Ovary (tissue), 9 donors: ENCODE results near the gene MEF2B. TPM values are rescaled to one million over a fixed set of nuclear protein-coding genes. Genes with fewer than 3 reads are reported as not detected.

ENCODE experiments used
- DNase-seq, 5 donors: peaks; one replicate each; pipeline ENCODE4 v3.0.0-alpha.2; 2019 to 2020
- H3K27ac ChIP-seq, 2 donors: fragments of 200-600 bp; one replicate each; pipeline versions ENCODE4 v1.5.1 to v1.8.0; 2019 to 2022
- H3K27me3 ChIP-seq: fragments of 200-600 bp; one replicate; pipeline ENCODE4 v1.8.0; 2022
- H3K36me3 ChIP-seq: fragments of 200-600 bp; sonication (generic); one replicate; pipeline ENCODE4 v1.5.1; 2019
- H3K4me1 ChIP-seq: one replicate; pipeline ENCODE4 v1.8.1; 2013; ENCODE audit warnings: mild to moderate bottlenecking, moderate library complexity; ENCODE audit not compliant: insufficient read depth
- H3K4me3 ChIP-seq: fragments of 200-600 bp; sonication (generic); one replicate; pipeline ENCODE4 v1.5.1; 2017
- H3K9me3 ChIP-seq, 2 donors: fragments of 200-600 bp in 1 of 2; sonication (generic) in 1 of 2; one replicate each; pipeline versions ENCODE4 v1.5.1 to v1.8.1; 2013 to 2019; ENCODE audit warnings: mild to moderate bottlenecking in 1 of 2, moderate library complexity in 1 of 2
- EP300 ChIP-seq: sonication (generic); formaldehyde crosslinking; IDR thresholded peaks from one replicate; pipeline ENCODE4 v1.6.1; 2017; ENCODE audit warnings: antibody characterized with exemption
- POLR2A ChIP-seq: fragments of 450-650 bp; IDR thresholded peaks from one replicate; pipeline ENCODE4 v1.6.1; 2017; ENCODE audit warnings: antibody characterized with exemption, mild to moderate bottlenecking, moderate library complexity
- WGBS, 3 donors: extraction: QIAGEN DNeasy Blood & Tissue Kit in 1 of 3; methylation state at CpG; one replicate each; pipeline versions ENCODE4 v1.1.5 to v1.1.7; 2013 to 2017; 5-methylcytosine and 5-hydroxymethylcytosine counted together
- intact Hi-C, 4 donors: fragments of 100-400 bp; cut with DNase I; formaldehyde crosslinking; loops; one replicate each; pipeline versions ENCODE4 v1.11.0 to v1.15.1; 2022 to 2023
- polyA plus RNA-seq, 2 donors: library from polyadenylated mRNA; stranded (reverse); fragments of 200-250 nt in 1 of 2; fragments of 350-450 nt in 1 of 2; fragmentation: Illumina TruSeq in 1 of 2; extraction: RNeasy Lipid Tissue Mini Kit (QIAGEN cat#74804) in 1 of 2; gene quantifications; one replicate each; pipeline ENCODE4 v1.2.3, GENCODE V29; 2013 to 2014
- total RNA-seq, 7 donors: library from RNA; depleted of rRNA in 2 of 7; stranded (reverse); fragments of >200 nt in 2 of 7; fragmentation: NEBNext Ultra II Directional in 3 of 7; extraction: Animal tissue kit (Norgen Biotek cat#: 25700) in 3 of 7; gene quantifications; one replicate each; pipeline versions ENCODE4 v1.1.0 to v1.2.4, GENCODE V29; 2016 to 2023
- TF ChIP-seq, protein P1 (sequence below), 3 donors: fragments of 450-650 bp in 2 of 3; fragments of 200-600 bp in 1 of 3; IDR thresholded peaks; one replicate each; pipeline versions ENCODE4 v1.5.1 to v1.8.0; 2016 to 2022; ENCODE audit warnings: antibody characterized with exemption in 3 of 3, mild to moderate bottlenecking in 1 of 3
- donor health status: DM: no; HTN: no; CAD: no; lungs with moderate emphysema.
- donor health status: DM: no; HTN: no; CAD: no.
- donor health status: Bipolar disorder and iron deficiency.
- donor health status: DM: yes; HTN: yes; CAD: no.
- donor health status: DM: no; HTN: no; CAD: no.
- donor health status: DM: yes; HTN: yes; CAD: no.

MEF2B gene
- total and polyA plus RNA-seq, 9 donors, result 0.35 to 3.6 (median 1.4) TPM; not detected in 1

DNA sequence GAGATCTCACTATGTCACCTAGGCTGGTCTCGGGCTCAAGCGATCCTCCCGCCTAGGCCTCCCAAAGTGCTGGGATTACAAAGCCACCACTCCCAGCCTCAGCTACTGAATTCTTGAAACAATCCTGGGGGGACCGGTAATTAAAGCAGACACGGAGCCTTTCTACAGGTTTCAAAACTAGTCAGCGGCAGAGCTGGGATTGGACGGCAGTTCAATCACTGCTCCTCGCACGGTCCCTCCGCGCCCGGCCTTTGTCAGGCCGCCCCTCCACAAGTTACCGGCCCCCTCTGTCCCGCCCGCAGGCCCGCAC, 21.7 kb upstream of the MEF2B start:
- H3K9me3 ChIP-seq, result no peaks in the 10 kb centered on the region
- peak overlapping the region; percentile 99 for H3K4me3 ChIP-seq
- H3K4me1 ChIP-seq, result peaks cover 4% of the 10 kb centered on the region
- intact Hi-C loops, result no loop called here
- no peak for DNase-seq
- no peaks in the 10 kb centered on the region for H3K27me3 ChIP-seq
- TF ChIP-seq, protein P1, sequence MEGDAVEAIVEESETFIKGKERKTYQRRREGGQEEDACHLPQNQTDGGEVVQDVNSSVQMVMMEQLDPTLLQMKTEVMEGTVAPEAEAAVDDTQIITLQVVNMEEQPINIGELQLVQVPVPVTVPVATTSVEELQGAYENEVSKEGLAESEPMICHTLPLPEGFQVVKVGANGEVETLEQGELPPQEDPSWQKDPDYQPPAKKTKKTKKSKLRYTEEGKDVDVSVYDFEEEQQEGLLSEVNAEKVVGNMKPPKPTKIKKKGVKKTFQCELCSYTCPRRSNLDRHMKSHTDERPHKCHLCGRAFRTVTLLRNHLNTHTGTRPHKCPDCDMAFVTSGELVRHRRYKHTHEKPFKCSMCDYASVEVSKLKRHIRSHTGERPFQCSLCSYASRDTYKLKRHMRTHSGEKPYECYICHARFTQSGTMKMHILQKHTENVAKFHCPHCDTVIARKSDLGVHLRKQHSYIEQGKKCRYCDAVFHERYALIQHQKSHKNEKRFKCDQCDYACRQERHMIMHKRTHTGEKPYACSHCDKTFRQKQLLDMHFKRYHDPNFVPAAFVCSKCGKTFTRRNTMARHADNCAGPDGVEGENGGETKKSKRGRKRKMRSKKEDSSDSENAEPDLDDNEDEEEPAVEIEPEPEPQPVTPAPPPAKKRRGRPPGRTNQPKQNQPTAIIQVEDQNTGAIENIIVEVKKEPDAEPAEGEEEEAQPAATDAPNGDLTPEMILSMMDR (IDR thresholded peaks at IDR 0.05), result no peak
- no peak for TF ChIP-seq POLR2A
- TF ChIP-seq EP300, result no peak
- 0 to 1% (median 1%) methylated on average over 17 of the region's 17 CpGs for WGBS, 3 donors
- no peaks in the 10 kb centered on the region for H3K36me3 ChIP-seq
- H3K27ac ChIP-seq, result peak overlapping the region; percentile 90 to 93

DNA sequence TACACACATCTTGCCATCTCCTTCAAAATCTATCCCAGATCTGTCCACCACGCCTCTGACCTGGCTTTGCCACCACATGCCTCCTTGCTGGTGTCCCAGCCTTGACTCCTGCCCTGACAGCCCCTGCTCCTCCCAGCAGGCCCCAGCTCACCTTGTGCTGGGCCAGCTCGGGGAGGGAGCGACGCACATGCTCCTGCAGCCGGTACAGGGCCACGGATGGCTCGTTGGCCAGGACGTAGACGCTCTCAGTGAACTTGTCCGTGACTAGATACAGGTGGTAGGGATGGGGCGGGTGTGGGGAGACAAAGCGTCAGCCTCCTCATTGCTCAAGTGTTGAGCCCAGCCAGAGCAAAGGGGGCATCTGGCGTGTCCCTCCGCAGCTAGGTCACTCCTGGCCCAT, 16.7 kb upstream of the MEF2B start:
- Histone ChIP-seq H3K36me3 (no peaks in the 10 kb centered on the region), H3K4me3 (no peak overlapping the region), H3K27ac (no peak overlapping the region), H3K9me3 (no peaks in the 10 kb centered on the region), H3K27me3 (no peaks in the 10 kb centered on the region), H3K4me1 (peaks cover 4% of the 10 kb centered on the region)
- WGBS, 3 donors, result 90 to 94% (median 92%) methylated on average over 14 of the region's 14 CpGs
- intact Hi-C loops, result no loop called here
- DNase-seq, result no peak
- no peak for TF ChIP-seq EP300
- TF ChIP-seq, protein P1 (IDR thresholded peaks at IDR 0.05), result no peak
- TF ChIP-seq POLR2A, result no peak

DNA sequence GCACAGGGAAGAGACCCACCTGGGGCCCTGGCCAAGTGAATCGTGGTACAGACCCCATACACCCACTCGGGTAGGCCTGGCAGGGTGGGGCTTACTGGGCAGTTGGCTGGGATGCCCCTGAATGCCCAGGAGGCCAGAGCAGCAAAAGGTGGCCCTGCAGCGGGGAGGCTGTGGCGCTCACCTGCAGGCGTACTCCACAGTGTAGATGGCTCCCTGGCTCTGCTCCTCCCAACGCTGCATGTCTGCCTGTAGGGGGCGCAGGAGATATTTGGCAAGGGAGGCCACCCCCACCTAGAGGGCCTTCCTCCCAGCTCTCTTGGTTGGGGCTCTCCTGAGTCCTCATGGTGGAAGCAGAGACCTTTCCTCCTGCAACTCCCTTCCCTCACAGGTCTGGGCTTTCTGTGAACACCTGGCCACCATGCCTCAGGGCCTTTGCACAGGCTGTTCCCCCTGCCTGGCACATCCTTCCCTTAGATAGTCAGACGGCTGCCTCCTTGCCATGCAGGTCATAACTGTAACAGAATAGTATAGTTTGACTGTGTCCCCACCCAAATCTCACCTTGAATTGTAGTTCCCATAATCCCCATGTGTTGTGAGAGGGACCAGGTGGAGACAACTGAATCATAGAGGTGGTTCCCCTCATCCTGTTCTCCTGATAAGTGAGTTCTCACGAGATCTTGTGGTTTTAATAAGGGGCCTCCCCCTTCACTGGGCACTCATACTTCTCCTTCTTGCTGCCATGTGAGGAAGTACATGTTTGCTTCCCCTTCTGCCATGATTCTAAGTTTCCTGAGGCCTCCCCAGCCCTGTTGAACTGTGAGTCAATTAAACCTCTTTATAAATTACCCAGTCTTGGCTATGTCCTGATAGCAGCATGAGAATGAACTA, 16.0 kb upstream of the MEF2B start:
- Histone ChIP-seq H3K27me3 (no peaks in the 10 kb centered on the region), H3K4me3 (no peak overlapping the region), H3K27ac (no peak overlapping the region), H3K36me3 (no peaks in the 10 kb centered on the region), H3K9me3 (no peaks in the 10 kb centered on the region), H3K4me1 (peaks cover 4% of the 10 kb centered on the region)
- TF ChIP-seq, protein P1 (IDR thresholded peaks at IDR 0.05), result no peak
- no peak for TF ChIP-seq EP300
- intact Hi-C loops, result no loop called here
- 56 to 66% (median 57%) methylated on average over 9 of the region's 9 CpGs for WGBS, 3 donors
- DNase-seq, result no peak

DNA sequence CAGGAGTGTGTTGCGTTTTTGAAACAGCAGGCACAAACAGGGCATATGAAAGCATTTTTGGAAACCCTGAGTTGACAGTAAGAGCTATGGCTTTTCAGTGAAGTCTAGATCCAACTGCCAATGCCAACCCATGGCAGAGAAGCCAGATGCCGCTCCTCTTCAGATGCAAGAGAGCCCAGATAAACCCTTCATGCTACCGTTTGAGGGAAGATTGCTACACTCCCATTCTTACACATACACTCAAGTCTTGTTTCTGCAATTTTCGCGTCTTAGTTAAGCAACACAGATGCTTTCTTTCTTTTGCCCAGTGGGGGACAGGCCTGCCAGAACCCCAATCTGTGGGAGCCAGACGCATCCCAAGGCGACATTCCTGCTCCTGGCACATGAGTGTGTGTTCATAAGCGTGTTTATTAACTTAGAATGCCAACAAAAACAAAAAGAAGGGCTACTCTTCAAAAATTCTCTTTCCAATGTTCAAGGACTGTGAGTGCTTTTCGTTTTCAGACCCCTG, 11.5 kb upstream of the MEF2B start:
- no peaks in the 10 kb centered on the region for H3K36me3 ChIP-seq
- no peaks in the 10 kb centered on the region for H3K4me1 ChIP-seq
- intact Hi-C loops, result no loop called here
- no peaks in the 10 kb centered on the region for H3K9me3 ChIP-seq
- no peak for DNase-seq
- H3K27me3 ChIP-seq, result no peaks in the 10 kb centered on the region
- H3K27ac ChIP-seq, result no peak overlapping the region
- 54 to 83% (median 68%) methylated on average over 9 of the region's 9 CpGs for WGBS, 3 donors
- no peak overlapping the region for H3K4me3 ChIP-seq
- TF ChIP-seq EP300 (no peak), POLR2A (no peak)
- TF ChIP-seq, protein P1 (IDR thresholded peaks at IDR 0.05), result no peak
